Activated CD4-positive, alpha-beta T cell treated with anti-CD3 and anti-CD28 coated beads, Interleukin-2, Interleukin-6, amounts not matched to agents 100 ng/mL and 50 ng/mL, durations not matched to agents 16 hours and 8 hours (primary cell): ENCODE measurements around the gene NXPH4.

ENCODE experiments used
- DNase-seq: peaks from one replicate; pipeline ENCODE4 v3.0.0-alpha.2; 2020

NXPH4 gene

GRCh38 chr12:57233357-57234232 lies 17.0 kb downstream of the NXPH4 start:
- DNase-seq, result no peak

- no peak for DNase-seq
Observed at GRCh38 chr12:57234233-57234570, 17.6 kb downstream of the NXPH4 start.

GRCh38 chr12:57234571-57235016 lies 18.0 kb downstream of the NXPH4 start:
- no peak for DNase-seq

GRCh38 chr12:57235017-57235727 lies 18.6 kb downstream of the NXPH4 start:
- DNase-seq, result no peak

- DNase-seq, result no peak
Observed at GRCh38 chr12:57235728-57236131, 19.1 kb downstream of the NXPH4 start.

GRCh38 chr12:57236201-57236924 lies 19.8 kb downstream of the NXPH4 start:
- DNase-seq, result no peak

GRCh38 chr12:57236925-57237595 lies 20.5 kb downstream of the NXPH4 start:
- no peak for DNase-seq

- DNase-seq, result no peak
Observed at GRCh38 chr12:57237596-57237931, 21.0 kb downstream of the NXPH4 start.

- DNase-seq, result peak; percentile 56
Observed at GRCh38 chr12:57237932-57238853, 21.6 kb downstream of the NXPH4 start.

GRCh38 chr12:57238854-57239554 lies 22.4 kb downstream of the NXPH4 start:
- peak; percentile 94 for DNase-seq

GRCh38 chr12:57239587-57240065 lies 23.0 kb downstream of the NXPH4 start:
- DNase-seq, result peak; percentile 39

GRCh38 chr12:57240066-57240921 lies 23.7 kb downstream of the NXPH4 start:
- DNase-seq, result peak; percentile 87

GRCh38 chr12:57240926-57241401 lies 24.4 kb downstream of the NXPH4 start:
- no peak for DNase-seq

GRCh38 chr12:57241402-57242310 lies 25.1 kb downstream of the NXPH4 start:
- no peak for DNase-seq

- no peak for DNase-seq
Observed at GRCh38 chr12:57242329-57242690, 25.7 kb downstream of the NXPH4 start.

GRCh38 chr12:57242691-57243454 lies 26.3 kb downstream of the NXPH4 start:
- DNase-seq, result peak; percentile 76

- peak; percentile 85 for DNase-seq
Observed at GRCh38 chr12:57243521-57244311, 27.1 kb downstream of the NXPH4 start.
